Measurements from ENCODE around the gene TEKTIP1.
"Not testable (repeated sequence)": the region's sequence is repeated elsewhere in the genome, so short reads cannot be mapped to it uniquely, and the experiment has no call there.

The TEKTIP1 gene

DNA sequence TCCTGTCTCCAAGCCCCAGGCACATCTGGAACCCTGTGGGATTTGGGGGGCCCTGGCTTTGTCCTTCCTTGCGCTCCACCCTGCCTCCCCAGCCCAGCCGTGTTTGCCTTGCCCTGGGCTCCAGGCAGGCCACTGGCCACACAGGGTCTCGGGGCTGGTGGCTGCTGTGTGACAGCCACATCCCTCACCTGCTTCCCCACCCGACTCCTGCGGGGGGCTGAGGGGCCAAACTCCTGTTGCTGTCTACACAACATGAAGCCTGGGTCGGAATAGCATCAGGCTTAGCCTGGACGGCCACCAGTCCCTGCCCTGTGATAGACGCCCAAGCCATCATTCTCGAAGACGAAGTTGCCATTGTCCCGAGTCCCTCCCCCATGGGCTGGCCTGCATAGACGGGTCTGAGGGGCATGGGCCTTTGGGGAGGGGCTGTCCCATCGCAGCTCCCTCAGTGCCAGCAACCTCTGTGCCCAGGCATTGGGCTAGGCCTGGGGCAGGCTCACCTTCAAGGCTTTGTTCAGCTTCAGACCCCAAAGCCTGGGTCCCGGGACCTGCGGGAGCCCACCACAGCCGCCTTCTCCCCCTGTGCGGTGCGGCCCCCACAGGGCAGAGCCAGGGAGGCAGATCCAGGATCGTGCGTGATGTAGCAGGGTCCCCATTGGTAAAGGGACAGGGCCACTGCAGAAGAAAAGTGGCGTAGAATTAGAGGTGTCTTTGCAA lies 15.5 kb upstream of the TEKTIP1 start:
- no peak for DNase-seq (ENCODE audit: low read depth)

- DNase-seq (ENCODE audit: low read depth), result no peak
These were observed 14.7 kb upstream of the TEKTIP1 start for GRCh38 chr19:3524078-3524842.

- DNase-seq (ENCODE audit: low read depth), result no peak
These were observed 14.0 kb upstream of the TEKTIP1 start for GRCh38 chr19:3524904-3525451.

- DNase-seq (ENCODE audit: low read depth), result no peak
These were observed 12.3 kb upstream of the TEKTIP1 start for GRCh38 chr19:3526507-3527237.

DNA sequence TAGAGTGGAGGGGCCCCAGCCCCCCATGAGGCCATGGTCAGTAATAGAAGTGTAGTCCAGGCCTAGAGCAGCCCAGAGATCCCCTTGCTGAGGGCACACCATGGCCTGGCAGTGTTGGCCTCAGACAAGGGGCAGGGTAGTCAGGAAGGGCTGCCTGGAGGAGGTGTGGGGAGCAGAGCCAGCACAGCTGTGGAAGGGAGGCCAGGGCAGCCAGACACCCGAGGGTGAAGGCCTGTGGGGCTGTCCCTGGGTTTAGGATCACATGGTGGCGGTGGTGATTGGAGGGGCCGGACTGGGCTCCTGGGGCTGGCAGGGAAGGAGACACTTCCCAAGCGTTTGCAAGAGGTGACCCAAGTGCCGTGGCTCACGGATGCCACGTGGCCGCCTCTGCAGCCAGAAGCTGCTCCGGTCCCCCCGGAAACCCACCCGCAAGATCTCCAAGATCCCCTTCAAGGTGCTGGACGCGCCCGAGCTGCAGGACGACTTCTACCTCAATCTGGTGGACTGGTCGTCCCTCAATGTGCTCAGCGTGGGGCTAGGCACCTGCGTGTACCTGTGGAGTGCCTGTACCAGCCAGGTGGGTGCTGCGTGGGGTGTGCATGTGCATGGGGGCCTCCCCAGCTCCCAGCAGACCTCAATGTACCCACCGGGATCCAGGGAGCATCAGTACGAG lies 11.6 kb upstream of the TEKTIP1 start:
- no peak for DNase-seq (ENCODE audit: low read depth)

DNA sequence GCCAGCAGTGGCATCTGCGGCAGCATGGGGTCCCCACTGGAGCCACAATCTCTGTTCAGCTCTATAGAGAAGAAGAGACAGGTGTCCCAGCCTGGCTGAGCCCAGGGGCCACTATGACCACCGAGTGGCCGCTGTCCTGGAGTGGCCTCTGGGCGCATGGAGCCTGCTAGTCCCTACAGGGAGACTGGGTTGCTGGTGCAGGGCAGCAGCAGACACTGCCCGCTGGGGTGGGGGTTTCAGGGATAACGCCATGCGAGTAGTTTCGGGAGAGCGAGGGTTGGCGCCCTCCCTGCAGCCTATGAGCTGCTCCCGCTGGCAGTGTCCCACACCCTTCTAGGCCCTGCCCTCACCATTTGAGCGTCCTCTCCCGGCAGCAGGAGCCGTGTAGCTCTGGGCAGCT lies 10.9 kb upstream of the TEKTIP1 start:
- DNase-seq (ENCODE audit: low read depth), result no peak

- DNase-seq (ENCODE audit: low read depth), result no peak
These were observed 10.3 kb upstream of the TEKTIP1 start for GRCh38 chr19:3528539-3529211.

DNA sequence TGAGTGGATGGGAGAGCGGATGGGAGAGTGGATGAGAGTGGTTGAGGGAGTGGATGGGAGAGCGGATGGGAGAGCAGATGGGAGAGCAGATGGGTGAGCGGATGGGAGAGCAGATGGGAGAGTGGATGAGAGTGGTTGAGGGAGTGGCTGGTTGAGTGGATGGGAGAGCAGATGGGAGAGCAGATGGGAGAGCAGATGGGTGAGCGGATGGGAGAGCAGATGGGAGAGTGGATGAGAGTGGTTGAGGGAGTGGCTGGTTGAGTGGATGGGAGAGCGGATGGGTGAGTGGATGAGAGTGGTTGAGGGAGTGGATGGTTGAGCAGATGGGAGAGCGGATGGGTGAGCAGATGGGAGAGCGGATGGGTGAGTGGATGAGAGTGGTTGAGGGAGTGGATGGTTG lies 9.7 kb upstream of the TEKTIP1 start:
- not testable (repeated sequence) for DNase-seq (ENCODE audit: low read depth)

DNA sequence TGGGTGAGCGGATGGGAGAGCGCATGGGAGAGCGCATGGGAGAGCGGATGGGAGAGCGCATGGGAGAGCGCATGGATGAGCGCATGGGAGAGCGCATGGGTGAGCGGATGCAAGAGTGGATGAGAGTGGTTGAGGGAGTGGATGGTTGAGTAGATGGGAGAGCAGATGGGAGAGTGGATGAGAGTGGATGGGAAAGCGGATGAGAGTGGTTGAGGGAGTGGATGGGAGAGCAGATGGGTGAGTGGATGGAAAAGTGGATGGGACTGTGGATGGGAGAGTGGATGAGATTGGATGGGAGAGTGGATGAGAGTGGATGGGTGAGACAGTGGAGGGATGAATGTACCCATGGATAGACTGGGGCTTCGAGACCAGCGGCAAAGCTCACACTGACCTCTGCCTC lies 8.6 kb upstream of the TEKTIP1 start:
- DNase-seq (ENCODE audit: low read depth), result no peak

GRCh38 chr19:3531716-3532115 lies 7.3 kb upstream of the TEKTIP1 start:
- no peak for DNase-seq (ENCODE audit: low read depth)

DNA sequence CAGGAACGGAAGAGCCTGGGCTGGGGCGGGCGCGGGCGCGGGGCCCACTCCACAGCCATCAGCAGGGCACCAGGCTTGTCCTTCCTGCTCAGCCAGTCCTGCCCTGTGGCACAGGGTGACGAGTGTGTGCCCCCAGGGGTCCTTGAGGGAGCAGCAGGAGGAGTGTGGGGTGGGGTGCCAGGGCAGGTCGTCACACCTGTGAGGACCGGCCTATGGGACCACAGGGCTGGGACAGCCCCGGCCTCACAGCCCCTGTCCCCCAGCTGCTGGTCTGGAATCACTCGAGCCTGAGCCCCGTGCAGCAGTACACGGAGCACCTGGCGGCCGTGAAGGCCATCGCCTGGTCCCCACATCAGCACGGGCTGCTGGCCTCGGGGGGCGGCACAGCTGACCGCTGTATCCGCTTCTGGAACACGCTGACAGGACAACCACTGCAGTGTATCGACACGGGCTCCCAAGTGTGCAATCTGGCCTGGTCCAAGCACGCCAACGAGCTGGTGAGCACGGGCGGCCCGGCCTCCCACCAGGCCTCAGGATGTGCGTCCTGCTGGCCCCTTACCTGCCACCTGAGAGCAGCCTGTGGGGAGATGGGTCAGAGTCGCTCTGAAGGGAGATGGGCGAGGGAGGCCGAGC lies 6.7 kb upstream of the TEKTIP1 start:
- no peak for DNase-seq (ENCODE audit: low read depth)

DNA sequence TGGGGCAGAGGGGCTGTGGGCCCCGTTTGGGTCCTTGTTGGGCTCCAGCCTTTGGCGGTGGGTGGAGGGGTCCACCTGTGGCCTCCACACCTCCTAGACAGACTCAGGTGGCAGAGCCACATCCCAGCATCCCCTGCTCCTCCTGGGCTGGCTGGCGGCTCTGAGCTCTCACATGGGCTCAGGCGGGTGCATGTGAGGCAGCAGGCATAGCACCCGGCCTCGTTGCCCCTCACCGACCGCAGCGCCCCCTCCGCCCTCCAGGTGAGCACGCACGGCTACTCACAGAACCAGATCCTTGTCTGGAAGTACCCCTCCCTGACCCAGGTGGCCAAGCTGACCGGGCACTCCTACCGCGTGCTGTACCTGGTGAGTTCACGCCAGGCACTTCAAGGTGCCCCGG lies 5.9 kb upstream of the TEKTIP1 start:
- DNase-seq (ENCODE audit: low read depth), result no peak

GRCh38 chr19:3533563-3534216 lies 5.3 kb upstream of the TEKTIP1 start:
- DNase-seq (ENCODE audit: low read depth), result no peak

- DNase-seq (ENCODE audit: low read depth), result no peak
These were observed 4.4 kb upstream of the TEKTIP1 start for GRCh38 chr19:3534375-3535234.

DNA sequence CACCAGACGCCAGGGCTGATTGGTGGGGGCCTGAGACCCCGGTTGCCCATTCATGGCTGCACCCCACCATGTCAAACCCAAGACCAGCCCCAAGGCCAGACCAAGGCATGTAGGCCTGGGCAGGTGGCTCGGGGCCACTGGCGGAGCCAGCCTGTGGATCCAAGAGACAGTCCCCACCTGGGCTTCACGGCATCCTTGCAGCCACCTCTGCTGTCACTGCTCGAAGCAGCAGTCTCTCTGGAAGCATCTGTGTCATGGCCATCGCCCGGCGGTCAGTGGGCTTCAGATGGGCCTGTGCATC lies 3.8 kb upstream of the TEKTIP1 start:
- DNase-seq (ENCODE audit: low read depth), result no peak

DNA sequence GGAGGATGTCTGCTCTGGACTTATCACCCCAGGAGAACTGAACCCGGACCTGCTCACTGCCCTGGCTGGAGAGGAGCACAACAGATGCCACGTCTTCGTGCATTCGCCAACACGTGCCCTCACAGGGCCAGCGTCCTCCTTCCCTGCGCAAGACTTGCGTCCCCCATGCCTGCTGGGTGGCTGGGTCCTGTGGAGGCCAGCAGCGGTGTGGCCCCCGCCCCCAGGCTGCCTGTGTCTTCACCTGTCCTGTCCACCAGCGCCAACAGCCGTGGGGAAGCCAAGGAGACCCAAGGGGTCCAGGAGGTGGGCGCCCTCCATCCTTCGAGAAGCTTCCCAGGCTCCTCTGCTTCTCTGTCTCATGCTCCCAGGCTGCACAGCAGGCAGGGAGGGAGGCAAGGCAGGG lies 3.4 kb upstream of the TEKTIP1 start:
- DNase-seq (ENCODE audit: low read depth), result no peak

GRCh38 chr19:3535981-3536380 lies 3.0 kb upstream of the TEKTIP1 start:
- DNase-seq (ENCODE audit: low read depth), result no peak

GRCh38 chr19:3536429-3537100 lies 2.4 kb upstream of the TEKTIP1 start:
- DNase-seq (ENCODE audit: low read depth), result no peak

DNA sequence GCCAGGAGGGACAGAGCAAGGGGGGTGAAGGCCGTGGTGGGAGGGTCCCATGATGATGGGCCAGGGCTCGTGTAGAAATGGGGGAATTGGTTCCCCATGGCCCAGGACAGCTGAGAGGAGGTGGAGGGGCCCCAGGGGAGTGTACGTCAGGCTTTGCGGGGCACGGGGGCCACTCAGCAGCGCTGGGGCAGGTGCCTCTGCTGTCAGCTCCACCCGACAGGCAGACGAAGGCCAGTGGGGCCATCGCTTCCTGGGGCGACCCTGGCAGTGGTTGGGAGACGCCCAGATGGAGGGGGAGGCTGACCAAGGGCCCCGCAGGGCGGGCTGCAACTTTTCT lies 1.9 kb upstream of the TEKTIP1 start:
- DNase-seq (ENCODE audit: low read depth), result no peak
